Fibroblast of skin of right biceps (primary cell): ENCODE data around the gene RPS6KL1.
"Not testable (repeated sequence)": the region's sequence is repeated elsewhere in the genome, so short reads cannot be mapped to it uniquely, and the experiment has no call there.

ENCODE experiments used
- DNase-seq: peaks from one replicate; pipeline ENCODE4 v3.0.0-alpha.2; 2013

Gene RPS6KL1

DNA sequence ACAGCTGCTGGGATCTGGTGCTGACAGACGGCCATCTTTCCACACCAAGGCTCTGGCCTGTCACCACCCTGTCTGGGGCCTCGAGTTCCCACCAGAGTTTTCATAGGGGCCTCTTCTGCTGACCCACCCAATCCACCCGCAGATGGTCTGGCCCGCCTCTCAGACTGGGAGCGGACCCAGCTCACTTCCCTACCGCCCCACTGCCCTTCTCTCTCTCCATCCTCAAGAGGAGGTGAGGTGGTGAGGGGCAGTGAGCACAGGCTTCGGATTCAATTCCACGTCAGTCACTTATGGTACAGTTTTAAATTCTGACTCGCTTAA, 12.3 kb upstream of the RPS6KL1 start:
- no peak for DNase-seq

DNA sequence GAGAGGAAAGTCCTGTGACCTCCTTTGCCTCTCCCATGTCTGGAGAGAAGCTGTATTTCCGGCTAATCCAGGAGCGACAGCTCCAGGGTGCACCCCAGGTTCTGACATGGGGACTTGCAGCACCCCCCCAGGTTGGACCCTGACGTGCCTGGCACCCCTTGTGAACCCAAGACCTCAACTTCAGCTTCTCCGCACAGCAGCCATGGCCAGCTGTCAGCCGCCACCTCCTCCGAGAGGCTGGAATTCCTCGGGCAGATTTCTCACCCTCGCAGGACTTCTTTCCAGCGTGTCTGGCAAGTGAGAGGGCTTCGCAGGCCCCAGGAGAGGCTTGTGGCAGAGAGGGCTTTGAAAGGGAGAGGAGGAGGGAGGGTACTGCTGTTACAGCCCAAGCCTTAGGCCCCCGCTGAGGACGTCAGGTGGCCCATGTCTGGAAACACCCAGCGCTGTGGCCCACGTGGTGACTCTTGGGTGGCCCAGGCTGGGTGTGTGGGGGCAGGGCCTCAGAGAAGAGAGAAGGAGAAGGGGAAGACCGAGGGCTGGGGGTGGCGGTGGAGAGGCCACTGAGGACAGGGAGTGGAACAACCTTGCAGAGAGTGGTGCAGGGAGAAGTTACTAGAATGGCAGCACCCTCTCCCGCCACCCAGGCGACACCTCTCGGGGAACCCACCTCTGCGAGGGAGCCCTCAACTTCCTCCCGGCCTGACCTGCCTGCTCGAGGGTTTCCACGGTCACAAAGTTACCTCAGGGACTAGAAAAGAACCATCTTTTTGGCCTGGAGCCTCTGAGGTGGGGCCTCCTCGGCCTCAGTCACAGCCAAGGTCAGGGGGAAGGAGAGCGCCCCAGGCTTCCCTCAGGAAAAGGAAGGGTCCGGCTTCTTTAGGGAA, 11.7 kb upstream of the RPS6KL1 start:
- DNase-seq, result no peak

DNA sequence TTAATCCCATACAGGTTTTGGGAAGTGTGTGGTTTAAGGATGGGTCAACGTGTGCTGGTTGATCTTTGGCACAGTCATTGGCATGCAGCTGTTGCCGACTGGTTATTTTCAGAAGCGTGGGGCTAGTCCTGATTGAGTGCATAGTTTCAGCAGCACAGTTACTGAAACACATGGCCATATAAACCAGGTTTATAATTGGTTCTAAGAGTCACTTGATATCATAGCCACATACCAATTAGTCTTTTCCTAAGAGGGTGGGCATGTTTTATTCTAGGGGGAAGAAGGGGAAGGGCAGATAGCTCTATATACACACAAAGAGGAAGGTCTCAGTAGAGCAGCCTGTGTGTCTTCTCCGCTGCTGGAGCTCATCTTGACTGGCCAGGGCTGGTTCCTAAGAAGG, 11.0 kb upstream of the RPS6KL1 start:
- no peak for DNase-seq

DNA sequence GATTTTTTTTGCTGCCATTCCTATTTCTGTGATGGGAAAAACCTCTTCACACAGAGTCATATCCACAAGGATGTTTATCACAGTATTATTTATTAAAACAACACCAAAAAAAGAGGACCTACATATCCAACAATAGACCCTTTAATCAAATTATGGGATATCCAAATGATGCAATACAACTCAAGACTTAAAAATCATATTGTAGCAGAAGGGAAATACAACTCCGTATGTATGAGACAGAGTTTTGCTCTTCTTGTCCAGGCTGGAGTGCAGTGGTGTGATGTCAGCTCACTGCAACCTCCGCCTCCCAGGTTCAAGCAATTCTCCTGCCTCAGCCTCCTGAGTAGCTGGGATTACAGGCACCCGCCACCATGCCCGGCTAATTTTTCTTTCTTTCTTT, 9.9 kb upstream of the RPS6KL1 start:
- not testable (repeated sequence) for DNase-seq

DNA sequence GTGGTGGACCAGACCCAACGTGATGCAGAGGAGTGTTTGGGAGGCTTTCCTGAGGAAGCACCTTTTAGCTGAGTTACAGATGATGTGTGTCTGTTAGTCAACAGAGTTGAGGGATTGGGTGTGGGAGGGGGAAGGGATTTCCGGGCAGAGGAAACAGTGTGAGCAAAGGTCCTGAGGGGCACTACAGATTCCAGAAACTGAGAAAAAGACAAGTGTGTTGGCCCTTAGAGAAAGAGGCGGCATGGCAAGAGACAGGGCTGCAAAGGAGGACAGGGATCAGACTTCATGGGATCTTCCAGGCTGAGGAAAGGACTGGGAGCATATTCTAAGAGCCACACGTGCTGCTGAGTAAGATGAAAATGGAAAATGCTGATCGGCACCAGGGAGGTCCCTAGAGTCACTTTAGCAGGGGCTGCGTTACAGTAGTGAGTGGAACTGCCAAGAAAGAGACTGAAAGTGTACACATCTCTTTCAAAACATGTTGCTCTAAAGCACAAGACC, 9.4 kb upstream of the RPS6KL1 start:
- DNase-seq, result no peak

DNA sequence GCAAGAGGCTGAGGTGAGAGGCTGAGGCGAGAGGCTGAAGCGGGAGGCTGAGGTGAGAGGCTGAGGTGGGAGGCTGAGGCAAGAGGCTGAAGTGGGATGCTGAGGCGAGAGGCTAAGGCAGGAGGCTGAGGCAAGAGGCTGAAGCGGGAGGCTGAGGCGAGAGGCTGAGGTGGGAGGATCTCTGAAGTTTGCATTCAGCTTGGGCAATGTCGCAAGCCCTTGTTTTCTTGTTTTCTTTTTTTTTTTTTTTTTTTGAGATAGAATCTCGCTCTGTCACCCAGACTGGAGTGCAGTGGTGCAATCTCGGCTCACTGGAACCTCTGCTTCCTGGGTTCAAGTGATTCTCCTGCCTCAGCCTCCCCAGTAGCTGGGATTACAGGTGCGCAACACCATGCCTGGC, 8.7 kb upstream of the RPS6KL1 start:
- not testable (repeated sequence) for DNase-seq

DNA sequence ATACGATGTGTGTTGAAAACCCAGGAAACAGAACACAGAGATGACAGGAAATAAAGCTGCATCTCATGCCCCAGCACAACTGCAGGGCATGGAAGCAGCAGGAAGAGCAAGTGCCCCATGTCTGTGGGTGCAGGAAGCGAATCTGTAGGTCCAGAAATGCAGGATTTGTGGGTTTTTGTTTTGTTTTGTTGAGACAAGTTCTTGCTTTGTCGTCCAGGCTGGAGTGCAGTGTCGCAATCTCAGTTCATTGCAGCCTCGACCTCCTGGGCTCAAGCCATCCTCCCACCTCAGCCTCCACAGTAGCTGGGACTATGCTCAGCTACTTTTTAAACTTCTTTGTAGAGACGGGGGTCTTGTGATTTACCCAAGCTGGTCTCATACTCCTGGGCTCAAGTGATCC, 6.2 kb upstream of the RPS6KL1 start:
- DNase-seq, result no peak

DNA sequence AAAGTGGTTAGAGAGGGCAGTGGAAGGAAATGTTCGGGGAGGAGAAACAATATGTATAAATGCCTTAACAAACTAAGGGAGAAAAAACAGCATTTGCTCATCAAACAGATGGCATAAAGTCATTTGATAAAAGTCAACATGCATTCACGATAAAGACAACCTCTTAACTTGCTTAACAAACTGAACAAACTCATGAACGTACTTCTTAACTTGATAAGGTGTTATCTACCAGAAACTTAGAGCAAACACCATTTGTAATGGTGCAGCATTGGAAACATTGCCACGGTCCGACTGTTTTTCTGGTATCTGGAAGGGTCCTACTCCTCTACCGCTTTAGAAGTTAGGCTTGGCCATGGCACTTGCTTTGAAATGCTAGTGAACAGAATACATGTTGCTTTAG, 4.2 kb upstream of the RPS6KL1 start:
- DNase-seq, result no peak

DNA sequence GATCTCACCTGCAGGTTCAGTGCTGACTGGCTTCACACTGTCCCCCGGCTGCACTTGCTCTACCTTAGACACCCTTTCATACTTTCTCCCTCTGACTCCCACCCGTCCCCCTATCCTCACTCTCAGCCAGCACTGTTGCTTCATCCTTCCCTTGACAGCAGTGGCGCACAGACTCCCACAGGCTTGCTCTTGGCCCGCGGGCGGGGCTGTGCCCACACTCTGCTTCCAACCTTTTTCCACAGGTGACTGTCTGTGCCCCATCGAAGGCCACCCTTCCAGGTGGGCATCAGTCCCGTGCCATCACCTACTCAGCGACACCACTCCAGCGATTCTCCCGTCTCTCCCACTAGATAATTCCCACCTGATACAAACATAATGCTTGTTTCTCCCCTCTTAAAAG, 1.0 kb upstream of the RPS6KL1 start:
- DNase-seq, result no peak

DNA sequence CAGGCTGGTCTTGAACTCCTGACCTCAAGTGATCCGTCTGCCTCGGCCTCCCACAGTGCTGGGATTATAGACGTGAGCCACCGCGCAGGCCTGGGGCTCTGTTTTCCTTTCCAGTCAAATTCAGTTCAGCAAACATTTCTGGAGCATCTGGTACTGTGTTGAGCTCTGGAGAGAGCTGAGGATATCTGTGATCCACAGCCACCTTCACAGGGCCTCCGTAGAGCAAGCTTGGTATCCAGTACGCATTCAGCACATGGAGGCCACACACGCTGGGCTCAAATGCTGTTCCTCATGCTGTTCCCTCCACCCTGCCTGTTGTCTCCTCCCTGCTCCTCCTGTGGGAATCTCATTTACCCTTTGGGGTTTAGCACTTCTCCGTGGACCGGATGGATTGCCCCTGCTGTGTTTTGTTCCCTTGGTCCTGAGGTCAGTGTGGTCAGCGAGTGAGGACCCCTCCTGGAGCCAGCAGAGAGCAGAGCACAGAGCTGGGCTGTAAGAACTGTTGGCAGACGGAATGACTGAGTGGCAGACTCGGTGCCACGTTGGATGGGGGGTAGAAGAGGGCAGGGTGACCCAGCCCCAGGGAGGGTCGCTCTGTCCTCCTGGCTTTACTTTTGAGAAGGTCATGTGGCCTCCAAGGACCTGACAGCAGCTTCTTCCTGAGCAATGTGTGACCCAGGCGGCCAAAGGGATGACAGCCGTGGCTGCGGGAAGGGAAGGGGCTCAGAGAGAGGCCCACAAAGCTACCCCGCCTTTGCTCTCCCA, 891 bp downstream of the RPS6KL1 start:
- DNase-seq, result no peak

DNA sequence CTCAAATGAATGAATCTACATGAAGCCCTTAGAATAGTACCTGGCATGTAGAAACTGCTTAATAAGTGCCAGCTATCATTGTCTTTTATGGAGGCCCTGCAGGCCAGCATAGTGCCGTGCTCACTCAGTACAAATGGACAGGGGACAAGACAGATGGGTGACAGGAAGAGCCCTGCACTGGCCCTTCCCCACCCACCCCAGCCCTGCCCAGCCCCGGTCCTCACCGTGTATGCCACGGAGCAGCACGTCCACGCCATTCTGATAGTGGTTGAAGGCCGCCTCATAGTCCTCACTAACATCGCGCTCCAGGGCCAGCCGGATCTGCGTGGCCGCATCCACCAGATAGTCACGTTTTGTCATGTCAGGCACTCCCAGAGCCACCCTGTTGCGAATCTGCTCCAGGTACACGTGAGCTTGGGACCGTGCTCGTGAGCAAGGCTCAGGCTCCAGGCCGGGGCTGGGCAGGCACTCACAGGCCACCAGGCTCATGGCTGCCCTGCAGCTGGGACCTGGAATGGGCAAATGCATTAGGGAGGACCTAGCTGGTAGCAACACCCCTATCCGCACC, 1.9 kb downstream of the RPS6KL1 start:
- DNase-seq, result no peak

DNA sequence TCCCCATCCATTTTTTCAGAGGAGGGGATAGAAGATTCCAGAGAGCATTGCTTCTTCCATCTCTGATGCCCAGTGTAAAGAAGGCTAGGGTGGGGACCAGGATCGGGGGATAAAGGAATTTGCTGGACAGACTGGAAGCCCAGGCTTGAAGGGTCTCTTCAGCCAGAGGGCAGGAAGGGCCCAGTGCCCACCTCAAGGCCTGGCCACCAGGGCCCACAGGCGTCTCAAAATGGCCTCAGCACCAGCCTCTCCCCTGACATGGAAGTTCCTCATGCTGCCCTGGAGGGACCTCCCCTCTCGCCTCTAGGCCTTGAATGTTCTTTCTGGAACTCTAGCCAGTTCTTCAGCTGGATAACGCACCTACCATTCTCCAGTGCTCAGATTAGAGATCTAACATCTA, 2.8 kb downstream of the RPS6KL1 start:
- no peak for DNase-seq

DNA sequence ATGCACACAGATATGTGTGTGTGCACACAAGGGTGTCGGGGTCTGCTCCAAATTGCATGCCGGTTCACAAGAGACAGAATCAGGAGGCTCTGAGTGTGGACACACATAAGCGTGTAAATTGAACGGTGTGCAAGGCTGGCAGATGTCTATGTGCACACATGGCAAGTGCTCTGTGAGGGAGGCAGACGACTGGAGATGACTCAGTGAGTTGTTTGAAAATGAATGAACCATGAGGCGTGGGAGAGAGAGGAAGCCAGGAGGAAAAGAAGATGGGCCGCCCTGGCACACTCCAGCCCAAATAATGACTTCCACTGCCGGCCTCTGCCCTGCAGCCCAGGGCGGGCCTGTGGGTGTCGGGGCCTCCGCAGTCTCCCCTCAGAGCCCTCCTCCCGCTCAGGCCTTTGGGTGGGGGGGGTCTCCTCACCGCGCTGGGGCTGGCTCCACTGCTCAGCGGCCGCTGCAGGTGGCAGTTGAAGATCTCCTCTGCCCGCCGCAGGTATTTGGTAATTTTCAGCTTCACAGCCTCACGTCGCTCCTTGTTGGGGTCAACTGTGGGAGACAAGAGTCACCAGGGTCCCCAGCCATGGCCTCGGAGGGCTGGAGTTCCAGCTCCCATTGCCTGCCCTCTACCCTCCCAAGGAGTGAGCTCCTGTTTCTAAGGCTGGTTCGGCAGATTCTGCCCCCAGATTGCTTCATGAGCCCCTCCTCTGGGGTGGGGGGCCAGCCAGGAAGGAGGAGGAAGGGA, 3.5 kb downstream of the RPS6KL1 start:
- no peak for DNase-seq

DNA sequence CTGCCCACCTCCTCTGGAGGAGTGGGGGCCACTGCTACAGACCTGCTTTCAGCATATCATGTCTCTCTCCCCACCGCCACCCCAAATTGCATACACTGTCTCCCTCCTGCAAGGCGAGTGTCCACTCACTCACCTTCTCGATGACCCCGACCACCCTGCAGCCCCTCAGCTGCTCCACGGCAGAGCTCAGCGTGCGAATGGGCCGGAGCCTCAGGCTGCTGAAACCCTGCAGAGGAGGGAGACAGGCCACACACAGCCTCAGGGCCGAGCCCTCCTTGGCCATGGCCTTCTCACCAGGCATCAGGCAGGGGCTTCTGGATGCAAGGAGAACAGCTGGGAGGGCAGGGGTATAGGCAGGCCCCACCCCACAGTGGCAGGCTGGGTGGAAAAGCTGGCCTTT, 4.7 kb downstream of the RPS6KL1 start:
- no peak for DNase-seq

DNA sequence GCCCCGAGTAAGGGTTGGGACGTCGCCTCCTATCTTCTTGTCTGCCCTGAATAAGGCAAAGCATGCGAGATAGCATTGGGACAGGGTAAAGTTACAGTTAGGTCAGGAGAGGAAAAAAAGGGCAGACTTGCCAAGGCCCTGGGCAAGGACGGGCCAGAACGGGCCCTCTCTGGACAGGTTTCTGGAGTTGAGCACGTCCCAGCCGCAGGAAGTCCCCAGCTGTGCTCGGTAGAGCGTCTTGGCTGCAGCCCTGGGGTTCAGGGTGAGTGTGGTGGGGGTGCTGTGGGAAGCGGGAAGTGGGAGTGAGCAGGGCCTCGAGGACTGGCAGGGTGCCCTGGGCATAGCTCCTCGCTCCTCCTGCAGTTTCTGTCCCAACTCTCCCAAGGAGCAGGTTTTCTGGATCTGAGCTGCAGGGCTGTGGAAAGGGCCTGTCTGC, 5.4 kb downstream of the RPS6KL1 start:
- DNase-seq, result no peak

DNA sequence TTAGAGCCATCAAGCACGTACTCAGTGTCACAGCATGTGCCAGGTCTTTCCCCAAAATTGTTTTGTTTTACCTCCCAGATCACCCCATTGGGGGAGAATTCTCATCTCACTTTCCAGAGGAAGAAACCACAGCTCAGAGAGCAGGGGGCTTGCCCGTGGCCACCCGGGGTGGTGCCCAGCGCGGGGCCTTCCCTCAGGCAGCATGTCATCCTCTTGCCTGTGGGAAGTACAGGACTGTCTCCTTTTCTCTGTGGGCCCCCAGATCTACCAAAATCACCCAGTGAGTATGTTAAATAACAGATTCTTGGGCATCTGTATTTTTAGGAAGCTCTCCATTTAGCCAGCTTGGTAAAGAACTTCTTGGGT, 5.9 kb downstream of the RPS6KL1 start:
- DNase-seq, result no peak

DNA sequence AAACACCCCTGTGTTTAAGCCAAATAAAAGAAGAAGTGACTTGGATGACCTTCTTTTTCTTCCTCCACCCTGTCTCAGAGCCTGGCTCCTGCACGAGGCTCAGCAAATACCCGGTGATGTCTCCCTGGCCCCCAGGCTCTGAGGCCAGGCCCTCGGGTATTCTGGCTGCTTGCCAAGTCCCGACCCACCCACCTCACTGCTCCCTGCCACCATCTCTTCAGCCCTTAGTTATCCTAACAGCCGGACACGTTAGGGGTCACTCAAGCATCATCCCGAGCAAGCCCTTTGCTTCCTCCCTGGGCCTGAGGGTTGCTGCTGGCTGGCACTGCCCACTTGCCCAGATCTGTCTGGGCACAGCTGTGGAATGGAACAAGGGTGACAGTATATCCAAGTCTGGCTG, 7.2 kb downstream of the RPS6KL1 start:
- no peak for DNase-seq

DNA sequence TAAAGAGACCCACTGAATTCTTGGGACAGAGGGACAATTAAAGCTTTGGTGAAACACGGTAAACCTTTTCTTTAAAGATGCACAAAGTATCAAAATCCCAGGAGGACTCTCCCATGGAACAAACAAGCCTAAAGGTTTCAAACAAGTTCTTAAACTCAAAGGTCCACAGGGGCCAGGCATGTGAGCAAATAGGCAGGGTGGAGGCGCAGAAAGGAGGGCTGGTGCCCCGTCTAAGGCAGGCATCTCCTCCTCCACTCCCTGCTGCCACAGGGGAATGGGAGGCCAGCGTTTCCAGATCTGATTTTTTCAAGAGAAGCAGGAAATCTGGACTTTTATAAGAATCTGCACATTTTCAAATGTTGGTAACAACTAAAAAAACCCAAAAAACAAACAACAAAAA, 7.6 kb downstream of the RPS6KL1 start:
- no peak for DNase-seq

DNA sequence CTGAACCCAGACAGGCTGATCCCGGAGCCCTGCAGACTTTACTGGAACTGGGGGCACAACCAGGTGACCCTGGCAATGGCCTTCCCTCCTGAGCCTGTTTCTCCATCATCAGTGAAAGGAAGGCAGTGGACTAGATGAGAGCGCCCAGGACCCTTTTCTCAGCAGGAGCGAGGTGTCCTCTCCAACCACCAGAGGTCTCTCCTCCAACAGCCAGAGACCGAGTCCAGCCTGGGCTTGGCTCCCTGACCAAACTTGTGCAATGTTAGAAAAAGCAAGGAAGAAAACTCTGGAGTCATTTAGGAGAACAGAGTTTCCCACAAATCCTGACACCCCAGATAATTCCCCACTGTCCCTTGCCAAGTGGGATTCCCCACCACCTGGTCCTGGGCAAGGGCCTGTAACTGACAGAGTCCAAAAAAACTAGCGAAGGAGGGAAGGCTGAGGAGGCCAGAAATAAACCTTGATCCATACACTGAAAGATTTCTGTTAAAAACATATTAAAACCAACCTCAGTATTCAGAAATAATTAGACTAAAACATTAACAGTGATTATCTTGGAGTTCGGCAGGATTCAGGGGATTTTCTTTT, 9.0 kb downstream of the RPS6KL1 start:
- DNase-seq, result peak; percentile 68

DNA sequence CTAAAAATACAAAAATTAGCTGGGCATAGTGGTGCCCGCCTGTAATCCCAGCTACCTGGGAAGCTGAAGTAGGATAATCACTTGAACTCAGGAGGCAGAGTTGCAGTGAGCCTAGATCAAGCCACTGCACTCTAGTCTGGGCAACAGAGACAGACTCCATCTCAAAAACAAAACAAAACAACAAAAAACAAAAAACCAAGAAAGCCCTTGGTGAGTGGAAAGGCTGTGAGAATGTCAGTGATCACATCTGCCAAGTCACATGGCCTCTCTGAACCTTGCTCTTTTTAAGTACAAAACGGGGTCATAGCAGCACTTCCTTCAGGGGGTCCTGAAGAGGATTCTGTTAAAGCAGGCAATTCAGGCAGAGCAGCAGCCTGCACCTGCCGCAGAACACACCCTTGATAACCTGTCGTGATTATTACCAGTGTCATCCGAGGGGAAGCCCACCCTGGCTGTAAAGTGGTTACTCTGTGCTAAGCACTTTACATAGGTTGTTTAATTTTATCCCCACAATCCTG, 9.6 kb downstream of the RPS6KL1 start:
- DNase-seq, result no peak

DNA sequence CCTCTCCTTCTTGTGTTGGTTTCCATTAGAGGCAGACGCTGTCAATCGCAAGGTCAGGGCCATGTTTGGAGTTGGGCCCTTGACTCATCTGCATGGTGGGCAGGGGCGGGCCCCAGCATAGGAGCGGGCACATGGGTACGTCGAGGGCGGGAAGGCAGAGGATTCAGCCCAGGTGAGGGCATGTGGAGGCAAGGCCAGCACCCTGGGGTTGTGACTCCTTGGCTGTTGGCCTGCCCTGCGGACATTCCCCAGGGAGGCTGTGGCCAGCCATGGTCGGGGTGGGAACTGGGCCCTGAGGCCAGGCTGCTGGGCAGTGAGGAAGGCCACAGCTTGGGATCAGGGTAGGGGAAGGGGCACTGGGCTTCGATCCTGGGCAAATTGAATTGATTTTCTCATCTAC, 10.3 kb downstream of the RPS6KL1 start:
- no peak for DNase-seq

DNA sequence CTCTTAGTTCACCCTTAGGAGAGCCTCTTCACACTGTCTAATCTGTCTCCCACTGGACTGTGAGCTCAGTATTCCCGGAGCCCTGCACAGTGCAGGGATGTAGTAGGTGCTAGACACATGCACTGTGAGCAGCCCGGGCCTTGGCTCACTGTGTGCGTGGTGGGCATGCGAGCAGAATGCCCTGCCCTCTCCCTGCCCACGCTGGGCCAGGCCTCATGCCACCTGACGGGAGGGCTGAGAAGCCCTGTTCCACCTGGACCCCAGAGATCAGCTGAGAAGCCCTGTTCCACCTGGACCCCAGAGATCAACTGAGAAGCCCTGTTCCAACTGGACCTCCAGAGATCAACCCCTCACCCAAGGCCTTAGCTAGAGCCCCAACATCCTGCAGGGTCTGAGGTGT, 10.9 kb downstream of the RPS6KL1 start:
- DNase-seq, result no peak

DNA sequence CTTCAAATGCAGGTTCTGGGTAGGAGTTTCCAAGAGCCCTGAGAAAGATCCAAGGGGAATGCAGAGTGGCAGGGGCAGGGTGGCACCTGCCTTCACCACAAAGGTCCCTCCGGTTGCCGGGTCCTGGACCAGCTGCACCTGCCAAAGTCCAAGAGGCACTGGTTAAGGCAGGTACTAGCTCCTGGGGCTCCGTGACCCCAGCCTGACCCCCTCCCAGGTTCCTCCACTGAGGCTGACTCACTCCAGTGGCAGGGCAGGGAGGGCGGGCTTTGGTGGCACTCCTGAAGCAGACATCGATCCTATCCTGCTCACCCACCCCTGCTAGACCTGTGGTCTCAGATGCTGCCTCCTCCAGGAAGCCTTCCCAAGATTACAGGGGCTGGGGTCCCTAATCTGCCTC, 11.4 kb downstream of the RPS6KL1 start:
- no peak for DNase-seq
